SH-SY5Y (cell line): ENCODE measurements around the gene MAN1C1.

ENCODE experiments used
- GATA2 ChIP-seq: IDR thresholded peaks from 2 replicates; pipeline ENCODE4 v1.6.1; 2011; ENCODE audit warnings: mild to moderate bottlenecking, low read depth, low read length
- GATA3 ChIP-seq: IDR thresholded peaks from 2 replicates; pipeline ENCODE4 v1.6.1; 2011; ENCODE audit warnings: low read depth, mild to moderate bottlenecking, low read length, moderate library complexity

MAN1C1 gene

GRCh38 chr1:25769625-25770383 is 153.2 kb downstream of the MAN1C1 start:
- TF ChIP-seq GATA3 (no peak), GATA2 (no peak)

- TF ChIP-seq GATA2 (no peak), GATA3 (no peak)
Measured at GRCh38 chr1:25770541-25771220, 154.1 kb downstream of the MAN1C1 start.

- TF ChIP-seq GATA2 = peak; percentile 28
- TF ChIP-seq GATA3 = no peak
Measured at GRCh38 chr1:25771221-25772114, 154.9 kb downstream of the MAN1C1 start.

- no peak for TF ChIP-seq GATA2
- no peak for TF ChIP-seq GATA3
Measured at GRCh38 chr1:25772164-25772563, 155.6 kb downstream of the MAN1C1 start.

GRCh38 chr1:25772692-25773245 is 156.2 kb downstream of the MAN1C1 start:
- TF ChIP-seq GATA2 (no peak), GATA3 (no peak)

GRCh38 chr1:25773441-25774125 is 157.0 kb downstream of the MAN1C1 start:
- TF ChIP-seq GATA3 (no peak), GATA2 (no peak)

- TF ChIP-seq GATA3 (no peak), GATA2 (no peak)
Measured at GRCh38 chr1:25774206-25774803, 157.7 kb downstream of the MAN1C1 start.

GRCh38 chr1:25774921-25775771 is 158.6 kb downstream of the MAN1C1 start:
- TF ChIP-seq GATA3 (no peak), GATA2 (peak; percentile 51)

- TF ChIP-seq GATA2 (no peak), GATA3 (no peak)
Measured at GRCh38 chr1:25779388-25779787, 162.8 kb downstream of the MAN1C1 start.

- TF ChIP-seq GATA2 (no peak), GATA3 (no peak)
Measured at GRCh38 chr1:25779894-25780293, 163.3 kb downstream of the MAN1C1 start.

GRCh38 chr1:25780318-25781129 is 163.9 kb downstream of the MAN1C1 start:
- no peak for TF ChIP-seq GATA3
- no peak for TF ChIP-seq GATA2

GRCh38 chr1:25781130-25781433 is 164.5 kb downstream of the MAN1C1 start:
- TF ChIP-seq GATA3 = no peak
- TF ChIP-seq GATA2 = no peak
